Trophoblast cell (in vitro differentiated cells and primary cell): Measurements from ENCODE around the gene NEUROD1. TPM values are rescaled to one million over a fixed set of nuclear protein-coding genes. Genes with fewer than 3 reads are reported as not detected.
A peak's percentile ranks its signal among the peaks of the same experiment; 100 is the strongest.

Experiments
- DNase-seq, 2 donors: peaks; one replicate each; pipeline ENCODE4 v3.0.0-alpha.2; 2016
- H2AFZ ChIP-seq: 2 replicates; pipeline ENCODE4 v1.6.1; 2013; ENCODE audit warnings: low read length, moderate library complexity, mild to moderate bottlenecking; ENCODE audit not compliant: insufficient read depth, poor library complexity
- H2AK5ac ChIP-seq: 2 replicates; pipeline ENCODE4 v1.6.1; 2013; ENCODE audit warnings: mild to moderate bottlenecking, low read length
- H2BK120ac ChIP-seq: 2 replicates; pipeline ENCODE4 v1.6.1; 2013; ENCODE audit warnings: low read length, mild to moderate bottlenecking, moderate library complexity; ENCODE audit not compliant: insufficient read depth, poor library complexity
- H2BK12ac ChIP-seq: 2 replicates; pipeline ENCODE4 v1.6.1; 2013; ENCODE audit warnings: mild to moderate bottlenecking, low read length, moderate library complexity
- H2BK5ac ChIP-seq: 2 replicates; pipeline ENCODE4 v1.6.1; 2013; ENCODE audit warnings: low read length, low read depth, moderate library complexity, mild to moderate bottlenecking; ENCODE audit not compliant: poor library complexity
- H3K14ac ChIP-seq: 2 replicates; pipeline ENCODE4 v1.6.1; 2013; ENCODE audit warnings: mild to moderate bottlenecking, low read length
- H3K18ac ChIP-seq: 2 replicates; pipeline ENCODE4 v1.6.1; 2013; ENCODE audit warnings: mild to moderate bottlenecking, low read length
- H3K23ac ChIP-seq: 2 replicates; pipeline ENCODE4 v1.6.1; 2013; ENCODE audit warnings: low read length
- H3K27ac ChIP-seq: 2 replicates; pipeline ENCODE4 v1.5.1; 2013; ENCODE audit warnings: low read depth, mild to moderate bottlenecking, inconsistent platforms, low read length, moderate library complexity
- H3K27me3 ChIP-seq: 2 replicates; pipeline ENCODE4 v1.6.1; 2013; ENCODE audit warnings: inconsistent platforms, mild to moderate bottlenecking, low read length, moderate library complexity; ENCODE audit not compliant: insufficient read depth
- H3K36me3 ChIP-seq, 2 experiments: 1 replicate in 1 of 2; 2 replicates in 1 of 2; pipeline ENCODE4 v1.6.1; 2013; ENCODE audit warnings: low read length in 2 of 2, mild to moderate bottlenecking in 2 of 2, moderate library complexity in 1 of 2; ENCODE audit not compliant: insufficient read depth in 2 of 2, control insufficient read depth in 1 of 2
- H3K4ac ChIP-seq: 2 replicates; pipeline ENCODE4 v1.6.1; 2013; ENCODE audit warnings: low read depth, mild to moderate bottlenecking, low read length, moderate library complexity
- H3K4me1 ChIP-seq, 2 experiments: 1 replicate in 1 of 2; 2 replicates in 1 of 2; pipeline ENCODE4 v1.6.1; 2013; ENCODE audit warnings: low read length in 2 of 2, mild to moderate bottlenecking in 2 of 2, moderate library complexity in 1 of 2; ENCODE audit not compliant: insufficient read depth in 2 of 2, control insufficient read depth in 1 of 2
- H3K4me2 ChIP-seq: 2 replicates; pipeline ENCODE4 v1.6.1; 2013; ENCODE audit warnings: inconsistent platforms, mild to moderate bottlenecking, low read length, moderate library complexity
- H3K4me3 ChIP-seq: 2 replicates; pipeline ENCODE4 v1.5.1; 2013; ENCODE audit warnings: mild to moderate bottlenecking, low read depth, low read length, inconsistent platforms
- H3K79me1 ChIP-seq: one replicate; pipeline ENCODE4 v1.6.1; 2013; ENCODE audit warnings: low read length
- H3K79me2 ChIP-seq: 2 replicates; pipeline ENCODE4 v1.6.1; 2013; ENCODE audit warnings: low read length, mild to moderate bottlenecking; ENCODE audit not compliant: control insufficient read depth, insufficient read depth, poor library complexity
- H3K9ac ChIP-seq: 2 replicates; pipeline ENCODE4 v1.6.1; 2013; ENCODE audit warnings: mild to moderate bottlenecking, low read length
- H3K9me3 ChIP-seq: 2 replicates; pipeline ENCODE4 v1.6.1; 2013; ENCODE audit warnings: low read depth, mild to moderate bottlenecking, control low read depth, inconsistent platforms, low read length; ENCODE audit not compliant: insufficient read depth
- H4K12ac ChIP-seq: 2 replicates; pipeline ENCODE4 v1.6.1; 2013; ENCODE audit warnings: low read depth, mild to moderate bottlenecking, low read length, moderate library complexity
- H4K8ac ChIP-seq: 2 replicates; pipeline ENCODE4 v1.6.1; 2013; ENCODE audit warnings: low read depth, mild to moderate bottlenecking, low read length, moderate library complexity
- H4K91ac ChIP-seq: one replicate; pipeline ENCODE4 v1.6.1; 2013; ENCODE audit warnings: low read depth, mild to moderate bottlenecking, low read length, moderate library complexity
- WGBS: extraction: QIAGEN DNeasy Blood & Tissue Kit; methylation state at CpG from one replicate; pipeline ENCODE4 v1.1.7; 2013; ENCODE audit warnings: missing lambda C conversion rate; ENCODE audit not compliant: insufficient read length, insufficient coverage; ENCODE audit errors: extremely low coverage; 5-methylcytosine and 5-hydroxymethylcytosine counted together
- polyA plus RNA-seq: library from polyadenylated mRNA; stranded (reverse); fragments of 200-250 nt; gene quantifications from 2 replicates; pipeline ENCODE4 v1.2.3, GENCODE V29; 2013

NEUROD1 gene
- polyA plus RNA-seq: 0.03 TPM in 2 replicates

GRCh38 chr2:181680055-181680936 lies at the start of gene NEUROD1:
Gene NEUROD1, minus strand, starts transcription at chr2:181680517. Its CDS starts 1,657 bp downstream, at chr2:181678860.
- Histone ChIP-seq H3K4me2 (peak within 1 kb of the TSS; percentile 50), H4K12ac (no peak within 1 kb of the TSS), H2AK5ac (no peak within 1 kb of the TSS), H2AFZ (no peak within 1 kb of the TSS), H3K79me2 (no peaks in the 10 kb centered on the region), H3K27me3 (peaks cover 57% of the 10 kb centered on the region), H3K14ac (no peak within 1 kb of the TSS), H3K4me3 (no peak within 1 kb of the TSS), H3K23ac (no peak within 1 kb of the TSS), H3K36me3 (no peaks in the 10 kb centered on the region), H3K4me1 (peaks cover 20 to 30% of the 10 kb centered on the region in 2 experiments), H3K79me1 (peaks cover 5% of the 10 kb centered on the region), H3K27ac (no peak within 1 kb of the TSS), H2BK12ac (no peak within 1 kb of the TSS), H4K8ac (no peak within 1 kb of the TSS), H3K9me3 (peaks cover 11% of the 10 kb centered on the region), H2BK120ac (no peak within 1 kb of the TSS), H3K4ac (no peak within 1 kb of the TSS), H2BK5ac (no peak within 1 kb of the TSS), H3K9ac (no peak within 1 kb of the TSS), H3K18ac (no peak within 1 kb of the TSS), H4K91ac (no peak within 1 kb of the TSS)
- no peak for DNase-seq
- no CpG with 5 or more reads among the region's 45 CpGs for WGBS

- Histone ChIP-seq H3K79me2 (no peaks in the 10 kb centered on the region), H3K4me2 (no peak overlapping the region), H3K9ac (no peak overlapping the region), H4K12ac (no peak overlapping the region), H3K4me1 (no peaks in the 10 kb centered on the region), H4K91ac (no peak overlapping the region), H3K14ac (no peak overlapping the region), H2AK5ac (no peak overlapping the region), H2BK12ac (no peak overlapping the region), H3K9me3 (peaks cover 2% of the 10 kb centered on the region), H3K4ac (no peak overlapping the region), H2BK120ac (no peak overlapping the region), H2BK5ac (no peak overlapping the region), H3K27me3 (no peaks in the 10 kb centered on the region), H3K36me3 (no peaks in the 10 kb centered on the region), H3K79me1 (no peaks in the 10 kb centered on the region), H2AFZ (no peak overlapping the region), H3K23ac (no peak overlapping the region), H3K4me3 (no peak overlapping the region), H3K27ac (no peak overlapping the region), H4K8ac (no peak overlapping the region), H3K18ac (no peak overlapping the region)
- WGBS: no CpG with 5 or more reads among the region's 1 CpG
- no peak for DNase-seq
Observed at GRCh38 chr2:181725476-181725875, 45.2 kb upstream of the NEUROD1 start.

- H3K36me3 ChIP-seq: no peaks in the 10 kb centered on the region
Observed at GRCh38 chr2:181724662-181725061, 44.3 kb upstream of the NEUROD1 start.

GRCh38 chr2:181723731-181724130 lies 43.4 kb upstream of the NEUROD1 start:
- Histone ChIP-seq H4K91ac (no peak overlapping the region), H3K27me3 (no peaks in the 10 kb centered on the region)
- WGBS: no CpG with 5 or more reads among the region's 2 CpGs

More at GRCh38 chr2:181724662-181725061, 44.3 kb upstream of the NEUROD1 start:
- no peaks in the 10 kb centered on the region for H3K4me1 ChIP-seq
- H3K4me3 ChIP-seq: no peak overlapping the region
- H3K14ac ChIP-seq: no peak overlapping the region
- H3K79me1 ChIP-seq: no peaks in the 10 kb centered on the region
- H3K9ac ChIP-seq: no peak overlapping the region
- H3K18ac ChIP-seq: no peak overlapping the region
- H4K91ac ChIP-seq: no peak overlapping the region
- no peak overlapping the region for H3K27ac ChIP-seq
- H2BK5ac ChIP-seq: no peak overlapping the region
- no peaks in the 10 kb centered on the region for H3K27me3 ChIP-seq
- H2BK120ac ChIP-seq: no peak overlapping the region
- no peak overlapping the region for H2AK5ac ChIP-seq
- peaks cover under 1% of the 10 kb centered on the region for H3K9me3 ChIP-seq
- H3K4me2 ChIP-seq: no peak overlapping the region
- no peak overlapping the region for H4K12ac ChIP-seq
- no peak overlapping the region for H3K4ac ChIP-seq
- H3K23ac ChIP-seq: no peak overlapping the region
- DNase-seq: peak in 1 of 2 donors; percentile 14
- H2AFZ ChIP-seq: no peak overlapping the region
- H2BK12ac ChIP-seq: no peak overlapping the region
- no peaks in the 10 kb centered on the region for H3K79me2 ChIP-seq
- H4K8ac ChIP-seq: no peak overlapping the region

More at GRCh38 chr2:181723731-181724130, 43.4 kb upstream of the NEUROD1 start:
- Histone ChIP-seq H2BK12ac (no peak overlapping the region), H4K8ac (no peak overlapping the region), H2AK5ac (no peak overlapping the region), H3K79me1 (no peaks in the 10 kb centered on the region), H3K4ac (no peak overlapping the region), H3K4me1 (no peaks in the 10 kb centered on the region), H3K23ac (no peak overlapping the region), H3K4me3 (no peak overlapping the region), H4K12ac (no peak overlapping the region), H3K9ac (no peak overlapping the region), H3K27ac (no peak overlapping the region), H3K9me3 (no peaks in the 10 kb centered on the region), H2AFZ (no peak overlapping the region), H3K14ac (no peak overlapping the region), H2BK120ac (no peak overlapping the region), H2BK5ac (no peak overlapping the region), H3K18ac (no peak overlapping the region), H3K4me2 (no peak overlapping the region), H3K36me3 (no peaks in the 10 kb centered on the region), H3K79me2 (no peaks in the 10 kb centered on the region)
- DNase-seq: no peak
